ENCODE data around the gene SESN2. TPM values are rescaled to one million over a fixed set of nuclear protein-coding genes. Genes with fewer than 3 reads are reported as not detected.
A peak's percentile ranks its signal among the peaks of the same experiment; 100 is the strongest.

The SESN2 gene
- total RNA-seq, 1 donor from 2014 or later = 15.6 TPM

DNA sequence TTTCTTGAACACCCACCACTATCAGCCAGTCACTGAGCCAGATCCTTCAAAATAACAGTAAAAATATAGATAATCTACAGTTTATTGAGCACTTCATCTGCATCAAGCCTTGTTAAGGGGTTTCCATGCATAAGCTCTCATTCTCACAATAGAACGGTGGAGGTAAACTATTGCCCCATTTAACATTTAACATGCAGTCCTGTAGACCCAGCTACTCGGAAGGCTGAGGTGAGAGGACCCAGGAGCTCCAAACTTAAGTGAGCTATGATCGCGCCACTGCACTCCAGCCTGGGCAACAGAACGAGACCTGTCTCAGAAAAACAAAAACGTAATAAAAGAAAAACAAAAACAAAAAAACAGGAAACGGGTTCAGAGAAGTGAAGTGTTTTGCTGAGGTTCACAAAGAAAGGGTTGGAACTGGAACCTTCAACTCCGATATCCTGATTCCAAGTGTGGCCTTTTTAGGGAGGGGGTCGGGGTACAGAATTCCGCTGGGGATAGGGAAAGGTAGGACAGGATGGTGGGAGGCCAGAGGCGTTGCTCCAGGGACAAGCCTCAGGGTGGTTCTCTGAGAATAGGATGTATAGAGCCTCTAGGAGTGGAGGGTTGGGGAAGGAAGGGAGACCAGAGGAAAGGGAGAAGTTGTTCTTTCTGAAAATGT is 11.6 kb upstream of the SESN2 start:
- no peaks in the 10 kb centered on the region for H3K36me3 ChIP-seq
- no peak for DNase-seq
- no peaks in the 10 kb centered on the region for H3K9me3 ChIP-seq
- TF ChIP-seq, protein P1, sequence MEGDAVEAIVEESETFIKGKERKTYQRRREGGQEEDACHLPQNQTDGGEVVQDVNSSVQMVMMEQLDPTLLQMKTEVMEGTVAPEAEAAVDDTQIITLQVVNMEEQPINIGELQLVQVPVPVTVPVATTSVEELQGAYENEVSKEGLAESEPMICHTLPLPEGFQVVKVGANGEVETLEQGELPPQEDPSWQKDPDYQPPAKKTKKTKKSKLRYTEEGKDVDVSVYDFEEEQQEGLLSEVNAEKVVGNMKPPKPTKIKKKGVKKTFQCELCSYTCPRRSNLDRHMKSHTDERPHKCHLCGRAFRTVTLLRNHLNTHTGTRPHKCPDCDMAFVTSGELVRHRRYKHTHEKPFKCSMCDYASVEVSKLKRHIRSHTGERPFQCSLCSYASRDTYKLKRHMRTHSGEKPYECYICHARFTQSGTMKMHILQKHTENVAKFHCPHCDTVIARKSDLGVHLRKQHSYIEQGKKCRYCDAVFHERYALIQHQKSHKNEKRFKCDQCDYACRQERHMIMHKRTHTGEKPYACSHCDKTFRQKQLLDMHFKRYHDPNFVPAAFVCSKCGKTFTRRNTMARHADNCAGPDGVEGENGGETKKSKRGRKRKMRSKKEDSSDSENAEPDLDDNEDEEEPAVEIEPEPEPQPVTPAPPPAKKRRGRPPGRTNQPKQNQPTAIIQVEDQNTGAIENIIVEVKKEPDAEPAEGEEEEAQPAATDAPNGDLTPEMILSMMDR (IDR thresholded peaks at IDR 0.05) = no peak
- peaks cover 36% of the 10 kb centered on the region for H3K4me1 ChIP-seq
- no peak for ATAC-seq
- intact Hi-C loops (cut with DNase I) = no loop called here
- H3K27me3 ChIP-seq = no peaks in the 10 kb centered on the region
- H3K4me3 ChIP-seq = peak overlapping the region; percentile 44
- peak overlapping the region; percentile 81 for H3K27ac ChIP-seq

DNA sequence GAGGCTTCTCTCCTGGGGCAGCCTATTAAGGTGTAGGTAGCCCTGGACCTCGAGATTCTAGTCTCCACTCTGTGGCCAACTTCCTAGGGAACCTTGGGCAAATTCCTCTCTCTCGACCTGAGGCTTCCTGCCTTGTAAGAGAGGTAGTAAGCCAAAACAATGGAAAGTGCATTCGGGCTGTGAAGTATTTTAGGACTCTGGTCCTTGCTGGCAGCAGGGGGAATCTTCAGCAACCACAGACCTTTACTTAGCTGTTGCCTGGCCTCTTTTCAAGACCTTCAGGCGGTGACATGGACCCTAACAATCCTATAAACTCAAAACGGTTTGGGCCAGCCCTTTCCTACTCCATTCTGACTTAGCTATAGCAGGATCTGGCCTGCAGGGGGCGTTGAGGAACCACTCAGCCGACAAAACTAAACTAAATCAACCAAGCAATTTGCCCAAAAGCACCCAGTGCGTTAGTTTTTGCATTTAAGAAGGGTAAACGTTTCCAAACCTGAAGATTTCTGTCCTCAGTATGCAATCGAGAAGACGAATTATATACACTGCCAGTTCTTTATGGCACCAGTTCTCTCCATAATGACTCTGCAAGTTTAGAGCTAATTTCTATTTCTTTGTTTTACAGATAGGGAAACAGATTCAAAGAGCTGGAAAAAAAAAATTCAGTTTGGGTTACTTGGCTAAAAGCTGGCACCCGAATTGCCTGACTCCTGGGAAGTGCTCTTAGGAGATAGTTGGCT is 10.9 kb upstream of the SESN2 start:
- peak; percentile 84 for DNase-seq
- ATAC-seq = peak; percentile 75
- no peaks in the 10 kb centered on the region for H3K9me3 ChIP-seq
- no peaks in the 10 kb centered on the region for H3K36me3 ChIP-seq
- TF ChIP-seq, protein P1 (IDR thresholded peaks at IDR 0.05) = peak; percentile 95
- H3K4me1 ChIP-seq = peaks cover 36% of the 10 kb centered on the region
- H3K27me3 ChIP-seq = no peaks in the 10 kb centered on the region
- peak overlapping the region; percentile 81 for H3K27ac ChIP-seq
- intact Hi-C loops (cut with DNase I) = no loop called here
- H3K4me3 ChIP-seq = no peak overlapping the region

DNA sequence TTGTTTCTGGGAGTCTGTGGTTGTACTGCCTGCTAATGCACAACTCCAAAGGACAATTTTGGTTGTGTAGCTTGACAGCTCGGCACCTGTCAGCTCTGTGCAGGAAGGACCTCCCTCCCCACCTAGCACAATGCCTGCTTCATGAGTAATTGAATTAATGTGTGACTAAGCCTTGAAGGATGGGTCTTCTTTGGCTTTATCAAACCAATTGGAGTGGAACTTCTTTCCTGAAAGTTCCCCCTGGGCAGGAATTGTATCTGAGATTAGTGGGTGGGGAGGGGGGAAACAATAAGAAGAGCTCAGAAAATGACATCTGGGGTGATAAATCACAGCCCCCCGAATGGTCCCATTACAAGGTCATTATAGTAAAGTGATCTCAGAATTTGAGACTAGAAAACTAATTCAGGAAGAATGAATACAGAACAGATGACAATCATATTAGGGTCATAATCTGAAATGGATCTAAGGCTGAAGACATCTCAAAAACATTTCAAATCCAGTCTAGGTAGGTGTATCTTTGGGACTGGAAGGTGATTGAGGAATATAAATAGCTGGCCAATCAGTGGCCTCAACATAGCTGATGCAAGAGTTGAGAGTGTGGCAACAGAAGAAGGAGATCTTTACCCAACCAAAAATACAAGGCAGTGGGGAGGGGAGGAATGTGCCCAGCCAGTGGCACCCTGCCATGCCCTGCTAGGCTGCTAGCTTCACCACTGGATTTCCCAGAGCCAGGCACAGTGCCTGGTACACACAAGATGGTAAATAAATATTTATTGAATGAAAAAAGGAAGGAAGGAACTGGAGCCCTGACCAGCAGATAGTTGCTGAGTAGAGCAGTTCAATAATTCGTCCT is 10.1 kb upstream of the SESN2 start:
- TF ChIP-seq, protein P1 (IDR thresholded peaks at IDR 0.05) = no peak

DNA sequence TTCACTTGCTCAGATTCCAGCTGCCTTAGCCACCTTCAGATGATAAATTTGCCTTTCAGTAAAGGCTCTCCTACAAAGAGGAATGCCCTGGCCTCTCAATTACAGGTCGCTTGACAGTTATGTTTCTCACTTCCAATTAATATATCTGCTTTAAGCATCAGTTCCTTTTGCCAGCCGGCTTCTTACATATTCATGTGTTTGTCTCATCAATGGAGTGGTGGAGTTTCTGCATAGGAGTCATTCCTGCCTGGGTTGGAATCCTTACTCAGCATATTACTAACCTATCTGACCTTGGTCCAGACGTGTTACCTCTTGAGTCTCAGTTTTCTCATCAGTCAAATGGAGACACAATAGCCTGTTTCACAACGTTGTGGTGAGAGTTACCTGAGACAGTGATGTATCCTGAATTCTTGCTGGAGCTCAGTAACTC is 9.4 kb upstream of the SESN2 start:
- Histone ChIP-seq H3K4me1 (peaks cover 36% of the 10 kb centered on the region), H3K4me3 (no peak overlapping the region), H3K27me3 (no peaks in the 10 kb centered on the region), H3K27ac (peak overlapping the region; percentile 81), H3K36me3 (no peaks in the 10 kb centered on the region), H3K9me3 (no peaks in the 10 kb centered on the region)
- intact Hi-C loops (cut with DNase I) = no loop called here
- no peak for ATAC-seq
- DNase-seq = no peak
- TF ChIP-seq, protein P1 (IDR thresholded peaks at IDR 0.05) = no peak

More for the DNA sequence above, 10.1 kb upstream of the SESN2 start:
- H3K27me3 ChIP-seq = no peaks in the 10 kb centered on the region
- ATAC-seq = peak; percentile 61
- no peaks in the 10 kb centered on the region for H3K36me3 ChIP-seq
- peaks cover 36% of the 10 kb centered on the region for H3K4me1 ChIP-seq
- H3K4me3 ChIP-seq = no peak overlapping the region
- H3K9me3 ChIP-seq = no peaks in the 10 kb centered on the region
- intact Hi-C loops (cut with DNase I) = no loop called here
- H3K27ac ChIP-seq = peak overlapping the region; percentile 81
- DNase-seq = peak; percentile 90

DNA sequence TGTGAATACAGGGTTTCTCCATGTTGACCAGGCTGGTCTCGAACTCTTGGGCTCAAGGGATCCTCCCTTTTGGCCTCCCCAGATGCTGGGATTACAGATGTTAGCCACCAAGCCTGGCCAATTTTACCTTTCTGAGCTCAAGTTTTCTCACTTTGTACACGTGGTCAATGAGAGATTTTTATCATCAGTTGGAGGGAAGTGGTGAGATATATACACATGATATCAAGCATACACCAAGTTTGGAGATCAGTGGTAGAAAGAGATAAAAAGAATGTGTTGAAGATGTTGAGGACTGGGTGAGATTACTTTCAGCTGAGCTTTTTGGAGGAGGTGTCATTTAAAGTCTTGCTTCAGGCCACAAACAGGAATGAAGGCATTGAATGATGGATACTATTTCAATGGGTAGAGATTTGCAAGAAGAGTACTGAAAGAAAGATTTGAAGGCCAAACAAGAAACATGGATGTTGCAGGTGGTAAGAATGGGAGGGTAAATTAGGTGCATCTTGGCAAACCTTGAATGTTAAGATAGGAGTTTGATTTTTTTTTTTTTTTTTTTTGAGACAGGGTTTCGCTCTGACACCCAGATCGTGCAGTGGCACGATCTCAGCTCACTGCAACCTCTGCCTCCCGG is 3.0 kb upstream of the SESN2 start:
- TF ChIP-seq, protein P1 (IDR thresholded peaks at IDR 0.05) = no peak
- DNase-seq = no peak
- no peak for ATAC-seq
- intact Hi-C loops (cut with DNase I) = no loop called here
- no peak overlapping the region for H3K27ac ChIP-seq
- no peaks in the 10 kb centered on the region for H3K27me3 ChIP-seq
- H3K4me3 ChIP-seq = no peak overlapping the region
- H3K36me3 ChIP-seq = no peaks in the 10 kb centered on the region
- H3K9me3 ChIP-seq = no peaks in the 10 kb centered on the region
- peaks cover 20% of the 10 kb centered on the region for H3K4me1 ChIP-seq

Data from upper lobe of right lung (tissue), 1 donor.